Central memory CD8-positive, alpha-beta T cell (primary cell): ENCODE measurements around the gene ACTR3.

Experiments used
- ATAC-seq: fragments of 150-1000 bp; cut with Tn5 transposase; replicated peaks from 2 replicates; pipeline ENCODE4 v1.10.0; 2022; ENCODE audit warnings: mild to moderate bottlenecking, moderate FRiP score, moderate number of reproducible peaks; ENCODE audit not compliant: poor library complexity, severe bottlenecking; ENCODE audit errors: extremely low read depth
- DNase-seq, 2 donors: peaks; one replicate each; pipeline ENCODE4 v3.0.0; 2021; ENCODE audit warnings: low spot score in 2 of 2
- H3K27ac Mint-ChIP-seq: one replicate; pipeline ENCODE4 v1.8.0; 2022; ENCODE audit warnings: low read depth, mild to moderate bottlenecking, moderate library complexity, mixed read lengths
- H3K27me3 Mint-ChIP-seq: one replicate; pipeline ENCODE4 v1.8.0; 2022; ENCODE audit warnings: mixed read lengths
- H3K36me3 Mint-ChIP-seq: one replicate; pipeline ENCODE4 v1.8.0; 2022; ENCODE audit warnings: mild to moderate bottlenecking, moderate library complexity, mixed read lengths; ENCODE audit not compliant: insufficient read depth
- H3K4me1 Mint-ChIP-seq: one replicate; pipeline ENCODE4 v1.8.0; 2022; ENCODE audit warnings: mixed read lengths
- H3K4me3 Mint-ChIP-seq: one replicate; pipeline ENCODE4 v1.8.0; 2022; ENCODE audit warnings: mild to moderate bottlenecking, moderate library complexity, mixed read lengths
- H3K9me3 Mint-ChIP-seq: one replicate; pipeline ENCODE4 v1.8.0; 2022; ENCODE audit warnings: mixed read lengths

Gene ACTR3

GRCh38 chr2:114005110-114005783 lies 115.4 kb downstream of the ACTR3 start:
- ATAC-seq, result no peak
- Mint-ChIP-seq H3K27ac (no peak overlapping the region), H3K9me3 (peaks cover 5% of the 10 kb centered on the region), H3K27me3 (peaks cover 29% of the 10 kb centered on the region), H3K4me3 (no peak overlapping the region), H3K36me3 (no peaks in the 10 kb centered on the region), H3K4me1 (no peaks in the 10 kb centered on the region)
- no peak for DNase-seq

GRCh38 chr2:114006460-114006859 lies 116.6 kb downstream of the ACTR3 start:
- H3K27me3 Mint-ChIP-seq, result peaks cover 29% of the 10 kb centered on the region
- H3K27ac Mint-ChIP-seq, result no peak overlapping the region
- ATAC-seq (no peak), DNase-seq (no peak)
- H3K4me1 Mint-ChIP-seq, result no peaks in the 10 kb centered on the region
- H3K9me3 Mint-ChIP-seq, result peaks cover 5% of the 10 kb centered on the region
- no peak overlapping the region for H3K4me3 Mint-ChIP-seq
- no peaks in the 10 kb centered on the region for H3K36me3 Mint-ChIP-seq

- Mint-ChIP-seq H3K36me3 (no peaks in the 10 kb centered on the region), H3K4me1 (no peaks in the 10 kb centered on the region), H3K4me3 (no peak overlapping the region), H3K27me3 (peaks cover 29% of the 10 kb centered on the region), H3K27ac (no peak overlapping the region), H3K9me3 (peaks cover 5% of the 10 kb centered on the region)
- ATAC-seq (no peak), DNase-seq (no peak)
These were observed 117.5 kb downstream of the ACTR3 start for GRCh38 chr2:114007436-114007835.

- H3K36me3 Mint-ChIP-seq, result no peaks in the 10 kb centered on the region
- H3K27me3 Mint-ChIP-seq, result peaks cover 29% of the 10 kb centered on the region
- H3K27ac Mint-ChIP-seq, result no peak overlapping the region
- H3K4me3 Mint-ChIP-seq, result no peak overlapping the region
- no peak for ATAC-seq
- H3K4me1 Mint-ChIP-seq, result no peaks in the 10 kb centered on the region
- peaks cover 5% of the 10 kb centered on the region for H3K9me3 Mint-ChIP-seq
- no peak for DNase-seq
These were observed 118.8 kb downstream of the ACTR3 start for GRCh38 chr2:114008720-114009119.

- ATAC-seq (no peak), DNase-seq (no peak)
- H3K4me1 Mint-ChIP-seq, result no peaks in the 10 kb centered on the region
- peaks cover 24% of the 10 kb centered on the region for H3K27me3 Mint-ChIP-seq
- peaks cover 1% of the 10 kb centered on the region for H3K9me3 Mint-ChIP-seq
- H3K27ac Mint-ChIP-seq, result no peak overlapping the region
- no peak overlapping the region for H3K4me3 Mint-ChIP-seq
- no peaks in the 10 kb centered on the region for H3K36me3 Mint-ChIP-seq
These were observed 119.5 kb downstream of the ACTR3 start for GRCh38 chr2:114009205-114009944.

GRCh38 chr2:114010001-114010400 lies 120.1 kb downstream of the ACTR3 start:
- DNase-seq, result no peak
- Mint-ChIP-seq H3K4me3 (no peak overlapping the region), H3K27me3 (peaks cover 19% of the 10 kb centered on the region)

GRCh38 chr2:114011713-114012112 lies 121.8 kb downstream of the ACTR3 start:
- no peak overlapping the region for H3K27ac Mint-ChIP-seq
- H3K4me3 Mint-ChIP-seq, result no peak overlapping the region
- ATAC-seq, result no peak
- no peaks in the 10 kb centered on the region for H3K36me3 Mint-ChIP-seq
- no peaks in the 10 kb centered on the region for H3K9me3 Mint-ChIP-seq
- peaks cover 32% of the 10 kb centered on the region for H3K27me3 Mint-ChIP-seq
- no peak for DNase-seq
- H3K4me1 Mint-ChIP-seq, result no peaks in the 10 kb centered on the region

More at GRCh38 chr2:114010001-114010400, 120.1 kb downstream of the ACTR3 start:
- Mint-ChIP-seq H3K9me3 (no peaks in the 10 kb centered on the region), H3K27ac (no peak overlapping the region), H3K4me1 (no peaks in the 10 kb centered on the region), H3K36me3 (no peaks in the 10 kb centered on the region)
- ATAC-seq, result no peak
